HFFc6 (cell line): Measurements from ENCODE around the gene HLA-DQA1. TPM values are rescaled to one million over a fixed set of nuclear protein-coding genes. Genes with fewer than 3 reads are reported as not detected.

Source experiments
- DNase-seq: peaks from one replicate; pipeline ENCODE4 v3.0.0-alpha.2; 2018
- H3K27ac Mint-ChIP-seq: 2 replicates; pipeline ENCODE4 v1.8.0; 2020; ENCODE audit warnings: mild to moderate bottlenecking, mixed read lengths
- H3K27me3 Mint-ChIP-seq: 2 replicates; pipeline ENCODE4 v1.8.0; 2021; ENCODE audit warnings: mild to moderate bottlenecking, moderate library complexity, mixed read lengths; ENCODE audit not compliant: insufficient read depth
- H3K36me3 Mint-ChIP-seq: 2 replicates; pipeline ENCODE4 v1.8.0; 2021; ENCODE audit warnings: low read depth, mixed read lengths
- H3K4me1 Mint-ChIP-seq: 2 replicates; pipeline ENCODE4 v1.8.0; 2020; ENCODE audit warnings: low read depth, mixed read lengths
- H3K4me3 Mint-ChIP-seq: 2 replicates; pipeline ENCODE4 v1.8.0; 2020; ENCODE audit warnings: mild to moderate bottlenecking, moderate library complexity, mixed read lengths
- H3K9me3 Mint-ChIP-seq: 2 replicates; pipeline ENCODE4 v1.8.0; 2020; ENCODE audit warnings: mild to moderate bottlenecking, mixed read lengths
- total RNA-seq, 6 experiments: library from RNA; stranded (reverse); fragmentation: NEBNext Ultra II Directional; extraction: Animal tissue kit (Norgen Biotek cat#: 25700); gene quantifications; 2 replicates in 1 of 6; 3 replicates in 5 of 6; pipeline ENCODE4 v1.2.3, GENCODE V29; 2021
- TF ChIP-seq, protein P1 (sequence below): fragments of 200-600 bp; sonication (generic); IDR thresholded peaks from 2 replicates; pipeline ENCODE4 v1.5.0; 2021; ENCODE audit warnings: antibody characterized with exemption, mild to moderate bottlenecking

The HLA-DQA1 gene
- total RNA-seq, 6 experiments from 2014 or later: not detected

DNA sequence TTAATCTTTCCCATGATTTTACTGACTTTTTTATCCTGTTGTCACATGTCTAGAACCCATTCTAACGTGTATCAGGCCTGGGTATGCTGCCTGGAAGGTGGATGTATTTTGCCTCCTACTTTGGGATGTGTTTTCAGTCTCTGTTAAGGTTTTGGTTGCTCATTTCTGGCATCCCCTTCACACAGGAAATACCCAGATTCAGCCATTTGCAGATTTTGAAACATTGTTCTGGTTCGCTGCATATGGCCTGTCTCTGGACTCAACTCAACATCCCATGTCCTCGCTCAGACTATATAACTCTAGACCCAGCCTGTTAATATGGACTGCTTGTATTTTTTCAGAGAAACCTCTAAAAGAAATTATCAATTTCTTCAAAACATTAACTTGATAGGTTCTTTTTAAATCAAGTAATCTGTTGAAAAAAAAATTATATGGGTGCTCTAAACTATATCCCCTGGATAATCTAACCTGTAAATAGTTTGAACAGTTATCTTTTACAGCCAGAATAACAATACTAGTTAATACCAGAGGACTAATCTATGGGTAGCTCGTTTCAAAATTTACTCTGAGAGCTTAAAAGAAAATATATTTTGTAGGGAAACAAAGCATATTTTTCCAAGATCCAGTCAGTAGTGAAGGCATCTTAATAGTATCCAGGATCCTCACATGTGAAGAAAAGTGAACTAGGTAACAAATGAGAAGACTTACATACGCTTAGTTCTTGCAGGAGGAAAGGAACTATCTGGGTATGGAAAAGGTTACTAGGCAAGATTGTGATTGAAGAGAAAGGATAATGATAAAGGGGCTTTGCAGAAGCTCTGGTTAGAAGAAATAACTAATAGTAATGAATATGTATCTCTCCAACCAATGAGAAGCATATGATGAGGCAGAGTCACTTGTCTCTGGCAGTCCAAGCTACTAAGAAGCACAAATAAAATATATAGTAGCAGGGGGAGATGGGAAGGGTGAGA is 52.6 kb downstream of the HLA-DQA1 start:
- Mint-ChIP-seq H3K4me3 (no peak overlapping the region), H3K4me1 (no peaks in the 10 kb centered on the region), H3K27ac (no peak overlapping the region), H3K36me3 (no peaks in the 10 kb centered on the region), H3K27me3 (peaks cover 4% of the 10 kb centered on the region), H3K9me3 (no peaks in the 10 kb centered on the region; the same call in 1 of the 2 replicates)
- TF ChIP-seq, protein P1, sequence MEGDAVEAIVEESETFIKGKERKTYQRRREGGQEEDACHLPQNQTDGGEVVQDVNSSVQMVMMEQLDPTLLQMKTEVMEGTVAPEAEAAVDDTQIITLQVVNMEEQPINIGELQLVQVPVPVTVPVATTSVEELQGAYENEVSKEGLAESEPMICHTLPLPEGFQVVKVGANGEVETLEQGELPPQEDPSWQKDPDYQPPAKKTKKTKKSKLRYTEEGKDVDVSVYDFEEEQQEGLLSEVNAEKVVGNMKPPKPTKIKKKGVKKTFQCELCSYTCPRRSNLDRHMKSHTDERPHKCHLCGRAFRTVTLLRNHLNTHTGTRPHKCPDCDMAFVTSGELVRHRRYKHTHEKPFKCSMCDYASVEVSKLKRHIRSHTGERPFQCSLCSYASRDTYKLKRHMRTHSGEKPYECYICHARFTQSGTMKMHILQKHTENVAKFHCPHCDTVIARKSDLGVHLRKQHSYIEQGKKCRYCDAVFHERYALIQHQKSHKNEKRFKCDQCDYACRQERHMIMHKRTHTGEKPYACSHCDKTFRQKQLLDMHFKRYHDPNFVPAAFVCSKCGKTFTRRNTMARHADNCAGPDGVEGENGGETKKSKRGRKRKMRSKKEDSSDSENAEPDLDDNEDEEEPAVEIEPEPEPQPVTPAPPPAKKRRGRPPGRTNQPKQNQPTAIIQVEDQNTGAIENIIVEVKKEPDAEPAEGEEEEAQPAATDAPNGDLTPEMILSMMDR: no peak
- DNase-seq: no peak

DNA sequence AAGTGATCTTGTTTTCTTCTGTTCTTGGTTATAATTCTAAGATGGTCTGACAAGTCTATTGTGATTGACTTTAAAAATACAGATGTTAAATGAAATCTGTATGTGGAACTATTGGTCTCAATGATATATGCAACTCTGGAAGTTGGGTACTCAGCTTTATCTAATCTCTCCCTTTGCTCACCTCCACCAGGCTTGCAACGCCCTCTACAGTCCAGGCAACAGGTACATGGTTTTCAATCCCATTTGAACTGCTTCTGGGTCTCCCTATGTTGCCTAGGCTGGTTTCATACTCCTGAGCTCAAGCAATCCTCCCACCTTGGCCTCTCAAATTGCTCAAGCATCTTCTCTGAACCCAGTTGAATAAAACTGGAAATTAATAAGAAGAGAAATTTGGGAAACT is 54.8 kb downstream of the HLA-DQA1 start:
- Mint-ChIP-seq H3K4me3 (no peak overlapping the region), H3K9me3 (no peaks in the 10 kb centered on the region; the same call in 1 of the 2 replicates), H3K27ac (no peak overlapping the region), H3K36me3 (no peaks in the 10 kb centered on the region), H3K4me1 (no peaks in the 10 kb centered on the region), H3K27me3 (peaks cover 6% of the 10 kb centered on the region)
- no peak for DNase-seq
- TF ChIP-seq, protein P1: peak; percentile 28; the same call in 1 of the 2 replicates

Other genes starting within 250 kb of the HLA-DQA1 start
- gene BTNL2, start 230.2 kb upstream of the HLA-DQA1 start, total RNA-seq: not detected
- not detected for gene HLA-DRA, start 197.5 kb upstream of the HLA-DQA1 start, total RNA-seq
- not detected for gene HLA-DRB5, start 107.1 kb upstream of the HLA-DQA1 start, total RNA-seq
- not detected for gene HLA-DRB1, start 47.6 kb upstream of the HLA-DQA1 start, total RNA-seq
- not detected for gene HLA-DQB1, start 29.3 kb downstream of the HLA-DQA1 start, total RNA-seq
- not detected for gene HLA-DQA2, start 104.0 kb downstream of the HLA-DQA1 start, total RNA-seq
- not detected for gene HLA-DQB2, start 126.1 kb downstream of the HLA-DQA1 start, total RNA-seq
- under 1 TPM in 2 of 6 experiments, not detected in 4; 0.14 to 0.28 TPM for gene HLA-DOB, start 179.6 kb downstream of the HLA-DQA1 start, total RNA-seq
- 10 to 100 TPM; 25.3 to 47.5 (median 39.2) TPM for gene TAP2, start 201.3 kb downstream of the HLA-DQA1 start, total RNA-seq
- gene PSMB8, start 206.6 kb downstream of the HLA-DQA1 start, total RNA-seq: 10 to 100 TPM; 24.4 to 43.3 (median 39.5) TPM
- gene TAP1, start 216.3 kb downstream of the HLA-DQA1 start, total RNA-seq: 10 to 100 TPM; 29.9 to 42.6 (median 37.8) TPM
- 10 to 100 TPM in 4 of 6 experiments, 1 to 10 TPM in 2; 4.9 to 23.9 (median 20.9) TPM for gene PSMB9, start 216.8 kb downstream of the HLA-DQA1 start, total RNA-seq